K562 (cell line): ENCODE measurements around the gene DRGX.

Source experiments
- AFF4 ChIP-seq: sonication (generic); formaldehyde crosslinking; IDR thresholded peaks from 2 replicates; pipeline ENCODE4 v1.8.0; 2023; ENCODE audit warnings: mild to moderate bottlenecking, missing genetic modification reagents
- NFRKB ChIP-seq: fragments of 450-650 bp; IDR thresholded peaks from 2 replicates; pipeline ENCODE4 v1.6.1; 2016; ENCODE audit warnings: low read depth
- ZBED1 ChIP-seq: IDR thresholded peaks from 2 replicates; pipeline ENCODE4 v1.6.1; 2014

GRCh38 chr10:49347342-49347741 is 48.5 kb downstream of the DRGX start:
- TF ChIP-seq NFRKB, result no peak
- TF ChIP-seq ZBED1, result no peak
- no peak for TF ChIP-seq AFF4
